ENCODE results near the gene STK11IP.

DNA sequence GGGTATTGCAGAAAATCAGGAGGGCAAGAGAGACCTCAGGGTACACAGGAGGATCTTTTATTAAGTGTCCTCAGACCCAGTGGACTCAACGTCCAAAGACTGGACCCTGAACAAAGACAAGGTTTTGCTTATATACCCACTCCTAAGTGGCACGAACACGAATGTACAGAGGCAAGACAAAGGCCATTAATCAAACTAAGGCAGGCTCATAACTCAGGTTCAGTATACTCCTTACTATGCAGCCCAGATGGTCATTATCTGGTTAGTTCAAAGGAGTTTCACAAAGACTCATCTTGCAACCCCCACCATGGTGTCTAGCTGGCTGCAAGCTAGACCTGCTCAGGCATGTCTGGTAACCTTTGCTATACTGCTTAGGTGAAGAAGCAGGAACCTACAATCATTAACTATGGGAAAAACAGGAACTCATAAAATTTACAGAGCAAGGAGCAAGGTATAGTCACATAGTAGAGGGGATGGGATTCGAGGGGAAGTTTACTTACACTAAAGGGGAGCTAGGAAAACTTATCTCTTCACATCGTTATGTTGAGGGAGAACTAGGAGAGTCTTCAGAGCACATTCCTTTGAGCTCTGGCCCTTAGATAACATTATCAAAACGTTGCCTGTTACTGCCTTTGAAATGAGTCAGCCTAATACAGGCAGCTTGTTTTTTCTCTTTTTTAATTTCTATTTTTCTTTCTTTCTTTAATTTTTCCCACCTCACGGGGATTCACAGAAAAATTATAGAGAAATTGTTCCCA lies 63.7 kb downstream of the STK11IP start:
- TF ChIP-seq CTCF (IDR thresholded peaks at IDR 0.05) = no peak
- no peak for TF ChIP-seq POLR2AphosphoS5 (IDR thresholded peaks at IDR 0.05)
- TF ChIP-seq EP300 (IDR thresholded peaks at IDR 0.05) = no peak
